ENCODE measurements around the gene TMPRSS3. TPM values are rescaled to one million over a fixed set of nuclear protein-coding genes. Genes with fewer than 3 reads are reported as not detected.

TMPRSS3 gene
- polyA plus RNA-seq, 1 experiment, result not detected

DNA sequence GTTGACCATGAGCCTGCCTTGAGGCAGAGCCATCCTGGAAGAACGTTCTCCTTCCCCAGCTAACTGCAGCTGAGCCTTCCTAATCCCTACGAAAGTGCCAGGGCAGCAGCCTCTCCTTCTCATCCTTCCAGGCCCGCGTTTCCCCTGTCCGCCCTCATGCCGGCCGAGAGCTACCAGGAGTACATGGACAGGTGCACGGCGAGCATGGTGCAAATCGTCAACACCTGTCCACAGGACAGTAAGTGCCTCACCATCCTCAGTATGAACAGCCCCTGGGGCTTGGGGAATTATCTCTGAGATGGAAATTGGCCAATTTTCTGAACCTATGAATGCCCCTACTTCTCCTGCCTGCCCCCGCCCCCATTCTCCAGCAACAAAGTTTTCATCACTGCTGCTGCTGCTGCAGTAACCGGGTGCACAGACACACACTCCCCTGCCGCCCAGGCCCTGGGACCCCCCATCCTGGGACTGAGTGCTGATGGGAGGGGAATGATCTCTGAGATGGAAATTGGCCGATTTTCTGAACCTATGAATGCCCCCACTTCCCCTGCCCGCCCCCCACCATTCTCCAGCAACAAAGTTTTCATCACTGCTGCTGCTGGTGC is 47.4 kb upstream of the TMPRSS3 start:
- TF ChIP-seq, protein P1, sequence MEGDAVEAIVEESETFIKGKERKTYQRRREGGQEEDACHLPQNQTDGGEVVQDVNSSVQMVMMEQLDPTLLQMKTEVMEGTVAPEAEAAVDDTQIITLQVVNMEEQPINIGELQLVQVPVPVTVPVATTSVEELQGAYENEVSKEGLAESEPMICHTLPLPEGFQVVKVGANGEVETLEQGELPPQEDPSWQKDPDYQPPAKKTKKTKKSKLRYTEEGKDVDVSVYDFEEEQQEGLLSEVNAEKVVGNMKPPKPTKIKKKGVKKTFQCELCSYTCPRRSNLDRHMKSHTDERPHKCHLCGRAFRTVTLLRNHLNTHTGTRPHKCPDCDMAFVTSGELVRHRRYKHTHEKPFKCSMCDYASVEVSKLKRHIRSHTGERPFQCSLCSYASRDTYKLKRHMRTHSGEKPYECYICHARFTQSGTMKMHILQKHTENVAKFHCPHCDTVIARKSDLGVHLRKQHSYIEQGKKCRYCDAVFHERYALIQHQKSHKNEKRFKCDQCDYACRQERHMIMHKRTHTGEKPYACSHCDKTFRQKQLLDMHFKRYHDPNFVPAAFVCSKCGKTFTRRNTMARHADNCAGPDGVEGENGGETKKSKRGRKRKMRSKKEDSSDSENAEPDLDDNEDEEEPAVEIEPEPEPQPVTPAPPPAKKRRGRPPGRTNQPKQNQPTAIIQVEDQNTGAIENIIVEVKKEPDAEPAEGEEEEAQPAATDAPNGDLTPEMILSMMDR (IDR thresholded peaks at IDR 0.05; ENCODE audit: low read depth, low read length), result no peak
- Histone ChIP-seq H3K9me3 (ENCODE audit: control insufficient read depth, insufficient read depth, low read length) (peaks cover 25% of the 10 kb centered on the region), H3K27ac (ENCODE audit: low read depth, low read length) (no peak overlapping the region), H3K27me3 (ENCODE audit: control insufficient read depth, insufficient read depth, low read length) (no peaks in the 10 kb centered on the region), H3K4me3 (ENCODE audit: low read depth, low read length) (no peak overlapping the region)
- no peak for DNase-seq (ENCODE audit: low read depth, low spot score)
- POLR2A ChIA-PET, result no interaction called here
- CTCF ChIA-PET, result no interaction called here

DNA sequence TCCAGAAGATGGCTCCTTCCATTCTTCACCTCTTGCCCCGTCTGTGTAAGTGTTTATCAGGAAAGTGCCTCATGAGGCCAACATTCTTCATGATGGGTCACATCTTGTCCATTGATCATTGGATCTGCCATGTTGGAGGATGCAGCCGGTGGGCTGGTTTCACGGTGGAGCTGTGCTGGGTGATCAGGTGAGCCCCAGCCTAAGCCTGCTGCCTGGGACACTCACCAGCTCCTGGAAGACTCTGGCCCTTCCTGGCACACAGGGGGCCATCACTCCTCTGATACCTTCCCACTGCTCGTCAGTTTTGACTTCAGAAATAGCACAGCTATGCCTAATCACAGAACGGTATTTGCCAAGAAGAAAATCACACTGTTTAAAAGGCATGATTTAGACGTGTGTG is 46.1 kb upstream of the TMPRSS3 start:
- Histone ChIP-seq H3K27me3 (ENCODE audit: control insufficient read depth, insufficient read depth, low read length) (no peaks in the 10 kb centered on the region), H3K27ac (ENCODE audit: low read depth, low read length) (no peak overlapping the region), H3K9me3 (ENCODE audit: control insufficient read depth, insufficient read depth, low read length) (peaks cover 33% of the 10 kb centered on the region), H3K4me3 (ENCODE audit: low read depth, low read length) (no peak overlapping the region)
- DNase-seq (ENCODE audit: low read depth, low spot score), result no peak
- ChIA-PET POLR2A (no interaction called here), CTCF (no interaction called here)
- TF ChIP-seq, protein P1 (IDR thresholded peaks at IDR 0.05; ENCODE audit: low read depth, low read length), result no peak

- Histone ChIP-seq H3K9me3 (ENCODE audit: control insufficient read depth, insufficient read depth, low read length) (peaks cover 37% of the 10 kb centered on the region), H3K27ac (ENCODE audit: low read depth, low read length) (no peak overlapping the region), H3K27me3 (ENCODE audit: control insufficient read depth, insufficient read depth, low read length) (no peaks in the 10 kb centered on the region), H3K4me3 (ENCODE audit: low read depth, low read length) (no peak overlapping the region)
- ChIA-PET POLR2A (no interaction called here), CTCF (no interaction called here)
- no peak for DNase-seq (ENCODE audit: low read depth, low spot score)
- TF ChIP-seq, protein P1 (IDR thresholded peaks at IDR 0.05; ENCODE audit: low read depth, low read length), result no peak
Observed at GRCh38 chr21:42440187-42440792, 44.4 kb upstream of the TMPRSS3 start.

- TF ChIP-seq, protein P1 (IDR thresholded peaks at IDR 0.05; ENCODE audit: low read depth, low read length), result no peak
- CTCF ChIA-PET, result no interaction called here
- H3K4me3 ChIP-seq (ENCODE audit: low read depth, low read length), result no peak overlapping the region
- H3K27ac ChIP-seq (ENCODE audit: low read depth, low read length), result no peak overlapping the region
- POLR2A ChIA-PET, result no interaction called here
- H3K27me3 ChIP-seq (ENCODE audit: control insufficient read depth, insufficient read depth, low read length), result no peaks in the 10 kb centered on the region
- DNase-seq (ENCODE audit: low read depth, low spot score), result no peak
- peaks cover 37% of the 10 kb centered on the region for H3K9me3 ChIP-seq (ENCODE audit: control insufficient read depth, insufficient read depth, low read length)
Observed at GRCh38 chr21:42439284-42440186, 43.7 kb upstream of the TMPRSS3 start.
